Smooth muscle cell (in vitro differentiated cells): Measurements from ENCODE around the gene HSPG2. TPM values are rescaled to one million over a fixed set of nuclear protein-coding genes. Genes with fewer than 3 reads are reported as not detected.

Experiments used
- DNase-seq: peaks from one replicate; lab custom pipeline; 2025; ENCODE audit not compliant: unreplicated experiment; lab: John Stamatoyannopoulos, UW
- H2AFZ ChIP-seq: fragments of 200-600 bp; sonication (generic); 2 replicates; pipeline ENCODE4 v1.6.0; 2016; ENCODE audit warnings: antibody characterized with exemption, low read depth, mild to moderate bottlenecking
- H3F3A ChIP-seq: fragments of 200-600 bp; sonication (generic); 2 replicates; pipeline ENCODE4 v1.6.0; 2017; ENCODE audit warnings: antibody characterized with exemption, low read depth
- H3K27ac ChIP-seq: fragments of 200-600 bp; sonication (generic); 2 replicates; pipeline ENCODE4 v1.5.1; 2016; ENCODE audit warnings: low read depth, mild to moderate bottlenecking
- H3K27me3 ChIP-seq: fragments of 200-600 bp; sonication (generic); 2 replicates; pipeline ENCODE4 v1.6.1; 2016; ENCODE audit warnings: low read depth, mild to moderate bottlenecking
- H3K36me3 ChIP-seq: fragments of 200-600 bp; sonication (generic); 2 replicates; pipeline ENCODE4 v1.5.1; 2016; ENCODE audit warnings: low read depth
- H3K4me1 ChIP-seq: fragments of 200-600 bp; sonication (generic); 2 replicates; pipeline ENCODE4 v1.5.1; 2016; ENCODE audit warnings: low read depth
- H3K4me2 ChIP-seq: fragments of 200-600 bp; sonication (generic); 2 replicates; pipeline ENCODE4 v1.6.0; 2016; ENCODE audit warnings: mild to moderate bottlenecking
- H3K4me3 ChIP-seq: fragments of 200-600 bp; sonication (generic); 2 replicates; pipeline ENCODE4 v1.5.1; 2016; ENCODE audit warnings: mild to moderate bottlenecking
- H3K79me2 ChIP-seq: fragments of 200-600 bp; sonication (generic); 2 replicates; pipeline ENCODE4 v1.6.0; 2016; ENCODE audit warnings: low read depth, mild to moderate bottlenecking
- H3K9ac ChIP-seq: fragments of 200-600 bp; sonication (generic); 2 replicates; pipeline ENCODE4 v1.6.0; 2016; ENCODE audit warnings: low read depth
- H3K9me3 ChIP-seq: fragments of 200-600 bp; sonication (generic); replicated peaks from 2 replicates; pipeline ENCODE4 v1.5.1; 2016; ENCODE audit warnings: low read depth
- H4K20me1 ChIP-seq: fragments of 200-600 bp; sonication (generic); 2 replicates; pipeline ENCODE4 v1.6.0; 2016; ENCODE audit warnings: low read depth
- WGBS: methylation state at CpG from one replicate; pipeline ENCODE4 v1.1.7; 2016; ENCODE audit warnings: low lambda C conversion rate; 5-methylcytosine and 5-hydroxymethylcytosine counted together
- polyA plus RNA-seq: library from polyadenylated mRNA; unstranded; fragments of >200 nt; fragmentation: Nextera tagmentation; extraction: Ambion mirVana; gene quantifications from 2 replicates; pipeline ENCODE4 v1.2.1, GENCODE V29; 2016
- total RNA-seq: library from RNA; depleted of rRNA; stranded (reverse); fragments of >200 nt; gene quantifications from 2 replicates; pipeline ENCODE4 v1.2.3, GENCODE V29; 2014
- TF ChIP-seq, protein P1 (sequence below): fragments of 200-600 bp; sonication (generic); IDR thresholded peaks from 2 replicates; pipeline ENCODE4 v1.5.1; 2017; ENCODE audit warnings: borderline replicate concordance, mild to moderate bottlenecking, antibody characterized with exemption; ENCODE audit not compliant: insufficient read depth, poor library complexity, severe bottlenecking

Gene HSPG2
- total and polyA plus RNA-seq, 2 experiments from 2014 or later, result 40.7 to 46.7 TPM

- H3K4me2 ChIP-seq, result peak overlapping the region; percentile 72
- no peak overlapping the region for H2AFZ ChIP-seq
- H3K4me3 ChIP-seq, result no peak overlapping the region
- H3K9me3 ChIP-seq, result no peaks in the 10 kb centered on the region
- H3F3A ChIP-seq, result peaks cover 4% of the 10 kb centered on the region
- no peaks in the 10 kb centered on the region for H3K27me3 ChIP-seq
- no peak for DNase-seq
- H3K27ac ChIP-seq, result peak overlapping the region; percentile 96
- H3K9ac ChIP-seq, result peak overlapping the region; percentile 83
- H3K36me3 ChIP-seq, result no peaks in the 10 kb centered on the region
- peaks cover 43% of the 10 kb centered on the region for H4K20me1 ChIP-seq
- TF ChIP-seq, protein P1, sequence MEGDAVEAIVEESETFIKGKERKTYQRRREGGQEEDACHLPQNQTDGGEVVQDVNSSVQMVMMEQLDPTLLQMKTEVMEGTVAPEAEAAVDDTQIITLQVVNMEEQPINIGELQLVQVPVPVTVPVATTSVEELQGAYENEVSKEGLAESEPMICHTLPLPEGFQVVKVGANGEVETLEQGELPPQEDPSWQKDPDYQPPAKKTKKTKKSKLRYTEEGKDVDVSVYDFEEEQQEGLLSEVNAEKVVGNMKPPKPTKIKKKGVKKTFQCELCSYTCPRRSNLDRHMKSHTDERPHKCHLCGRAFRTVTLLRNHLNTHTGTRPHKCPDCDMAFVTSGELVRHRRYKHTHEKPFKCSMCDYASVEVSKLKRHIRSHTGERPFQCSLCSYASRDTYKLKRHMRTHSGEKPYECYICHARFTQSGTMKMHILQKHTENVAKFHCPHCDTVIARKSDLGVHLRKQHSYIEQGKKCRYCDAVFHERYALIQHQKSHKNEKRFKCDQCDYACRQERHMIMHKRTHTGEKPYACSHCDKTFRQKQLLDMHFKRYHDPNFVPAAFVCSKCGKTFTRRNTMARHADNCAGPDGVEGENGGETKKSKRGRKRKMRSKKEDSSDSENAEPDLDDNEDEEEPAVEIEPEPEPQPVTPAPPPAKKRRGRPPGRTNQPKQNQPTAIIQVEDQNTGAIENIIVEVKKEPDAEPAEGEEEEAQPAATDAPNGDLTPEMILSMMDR, result no peak
- H3K4me1 ChIP-seq, result peaks cover 42% of the 10 kb centered on the region
- peaks cover 58% of the 10 kb centered on the region for H3K79me2 ChIP-seq
- 4% methylated on average over 15 of the region's 16 CpGs for WGBS
Measured at GRCh38 chr1:21931171-21932093, 5.7 kb downstream of the HSPG2 start.

DNA sequence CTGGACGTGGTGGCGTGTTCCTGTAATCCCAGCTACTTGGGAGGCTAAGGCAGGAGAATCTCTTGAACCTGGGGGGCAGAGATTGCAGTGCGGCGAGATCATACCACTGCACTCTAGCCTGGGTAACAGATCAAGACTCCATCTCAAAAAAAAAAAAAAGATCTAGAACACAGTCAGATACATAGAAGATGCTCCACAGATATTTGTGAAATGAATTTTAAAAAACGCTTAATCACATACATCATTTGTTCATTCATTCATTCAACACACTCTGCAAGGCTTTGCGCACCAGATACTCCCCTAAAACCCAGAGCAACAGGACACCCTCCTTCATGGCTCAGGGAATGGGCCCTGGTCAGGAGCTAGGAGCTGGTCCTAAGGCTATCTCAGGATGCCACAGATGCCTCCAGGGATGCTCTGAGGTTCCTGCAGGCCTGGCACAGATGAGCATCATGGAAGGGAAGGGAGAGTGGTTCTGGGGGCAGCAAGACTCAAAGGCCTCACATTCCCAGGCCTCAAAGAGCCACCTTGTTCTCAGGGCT is 6.4 kb downstream of the HSPG2 start:
- Histone ChIP-seq H3F3A (peaks cover 4% of the 10 kb centered on the region), H3K27me3 (no peaks in the 10 kb centered on the region), H2AFZ (no peak overlapping the region), H3K4me3 (no peak overlapping the region), H3K9me3 (no peaks in the 10 kb centered on the region), H3K79me2 (peaks cover 63% of the 10 kb centered on the region), H4K20me1 (peaks cover 49% of the 10 kb centered on the region), H3K36me3 (no peaks in the 10 kb centered on the region), H3K4me2 (no peak overlapping the region), H3K4me1 (peaks cover 35% of the 10 kb centered on the region), H3K9ac (no peak overlapping the region), H3K27ac (peak overlapping the region; percentile 96)
- TF ChIP-seq, protein P1, result no peak
- no peak for DNase-seq
- 88% methylated on average over 6 of the region's 6 CpGs for WGBS

- TF ChIP-seq, protein P1, result no peak
- Histone ChIP-seq H3K27me3 (no peaks in the 10 kb centered on the region), H3K36me3 (no peaks in the 10 kb centered on the region), H3K4me3 (no peak overlapping the region), H3F3A (peaks cover 4% of the 10 kb centered on the region), H3K9me3 (no peaks in the 10 kb centered on the region), H4K20me1 (peaks cover 48% of the 10 kb centered on the region), H3K27ac (peak overlapping the region; percentile 96), H3K4me1 (peaks cover 29% of the 10 kb centered on the region), H3K79me2 (peaks cover 66% of the 10 kb centered on the region), H3K4me2 (no peak overlapping the region), H3K9ac (no peak overlapping the region), H2AFZ (no peak overlapping the region)
- no peak for DNase-seq
- 85% methylated on average over 8 of the region's 8 CpGs for WGBS
Measured at GRCh38 chr1:21930080-21930571, 7.0 kb downstream of the HSPG2 start.
